Kidney glomerular epithelial cell (primary cell): Measurements from ENCODE around the gene HS3ST4.

ENCODE experiments used
- DNase-seq: peaks from one replicate; lab custom pipeline; 2025; lab: John Stamatoyannopoulos, UW

Gene HS3ST4

GRCh38 chr16:25823891-25824290 lies 132.1 kb downstream of the HS3ST4 start:
- no peak for DNase-seq

DNA sequence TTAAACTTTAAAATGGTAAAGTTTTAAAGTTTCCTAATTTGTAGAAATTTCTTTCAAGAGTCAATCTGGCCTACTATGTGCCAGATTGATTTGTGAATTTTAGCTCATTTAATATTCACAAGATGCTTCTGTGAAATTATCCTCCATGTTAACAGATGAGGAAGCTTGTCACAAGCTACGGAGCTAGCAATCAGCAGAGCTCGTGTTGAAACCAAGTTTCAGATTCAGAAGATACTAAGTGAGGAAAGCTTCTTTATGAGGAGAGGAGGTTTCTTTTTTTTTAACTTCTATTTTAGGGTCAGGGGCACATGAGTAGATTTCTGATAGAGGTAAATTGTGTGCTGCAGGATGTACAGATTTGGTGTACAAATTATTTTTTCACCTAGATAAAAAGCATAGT lies 135.9 kb downstream of the HS3ST4 start:
- no peak for DNase-seq

GRCh38 chr16:25828510-25828909 lies 136.8 kb downstream of the HS3ST4 start:
- DNase-seq: no peak

GRCh38 chr16:25832291-25832690 lies 140.5 kb downstream of the HS3ST4 start:
- DNase-seq: no peak

DNA sequence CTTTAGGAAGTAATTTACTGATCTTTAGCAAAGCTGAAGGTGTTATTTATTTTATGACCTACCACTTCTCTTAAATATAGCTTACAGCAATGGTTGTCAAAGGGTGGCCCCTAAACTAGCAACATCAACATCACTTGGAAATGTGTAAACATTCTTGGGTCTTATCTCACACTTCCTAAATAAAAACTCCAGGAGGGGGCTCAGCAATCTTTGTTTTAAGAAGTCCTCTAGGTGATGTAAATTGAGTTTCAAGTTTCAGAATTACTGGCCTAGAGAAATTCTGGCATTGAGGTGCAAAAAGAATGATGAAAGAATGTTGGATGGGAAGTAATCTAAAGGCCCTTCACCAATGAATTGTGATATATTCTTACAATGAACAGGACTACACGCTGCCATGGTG lies 142.3 kb downstream of the HS3ST4 start:
- no peak for DNase-seq

- no peak for DNase-seq
Observed at GRCh38 chr16:25835126-25835525, 143.4 kb downstream of the HS3ST4 start.

GRCh38 chr16:25838724-25839186 lies 147.0 kb downstream of the HS3ST4 start:
- peak; percentile 52 for DNase-seq

GRCh38 chr16:25841761-25842160 lies 150.0 kb downstream of the HS3ST4 start:
- no peak for DNase-seq

DNA sequence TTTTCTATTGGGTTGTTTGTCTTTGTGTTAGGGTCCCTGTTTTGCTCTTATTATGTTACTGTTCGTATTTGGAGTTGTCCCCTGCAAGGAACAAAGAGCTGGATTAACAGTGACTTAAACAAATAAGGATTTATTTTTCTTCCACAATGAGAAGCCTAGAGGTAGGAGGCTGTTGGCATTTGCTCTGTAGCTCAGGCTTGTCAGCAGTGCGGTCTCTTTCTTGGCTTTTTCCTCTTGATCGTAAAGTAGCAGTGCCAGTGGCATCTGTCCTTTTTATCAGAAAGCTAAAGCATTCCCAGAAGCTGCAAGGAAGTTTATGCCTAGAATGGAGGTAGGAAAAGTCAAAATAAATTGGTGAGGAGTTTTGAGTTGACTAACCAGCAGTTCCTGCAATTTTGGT lies 154.1 kb downstream of the HS3ST4 start:
- no peak for DNase-seq

- no peak for DNase-seq
Observed at GRCh38 chr16:25854141-25854540, 162.4 kb downstream of the HS3ST4 start.

GRCh38 chr16:25855063-25855462 lies 163.3 kb downstream of the HS3ST4 start:
- no peak for DNase-seq

DNA sequence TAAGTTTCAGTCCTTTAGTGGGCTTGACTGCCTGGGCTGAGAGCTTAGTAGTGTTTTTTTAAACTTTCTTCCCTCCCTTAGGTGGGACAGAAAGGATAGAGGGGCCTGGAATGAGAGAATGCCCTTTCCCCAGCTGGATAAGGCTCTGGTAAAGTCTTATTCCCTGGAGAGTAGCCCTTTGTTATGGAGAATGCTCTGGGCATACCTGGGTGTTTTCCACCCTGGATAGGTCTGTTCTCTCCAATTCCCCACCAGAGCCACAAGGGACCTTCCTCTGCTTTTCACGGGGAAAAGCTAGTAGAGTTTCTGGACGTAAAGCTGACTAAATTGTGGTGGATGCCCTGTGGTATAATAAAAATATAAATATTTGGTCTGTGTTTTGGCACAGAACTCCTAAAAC lies 164.1 kb downstream of the HS3ST4 start:
- DNase-seq: no peak

DNA sequence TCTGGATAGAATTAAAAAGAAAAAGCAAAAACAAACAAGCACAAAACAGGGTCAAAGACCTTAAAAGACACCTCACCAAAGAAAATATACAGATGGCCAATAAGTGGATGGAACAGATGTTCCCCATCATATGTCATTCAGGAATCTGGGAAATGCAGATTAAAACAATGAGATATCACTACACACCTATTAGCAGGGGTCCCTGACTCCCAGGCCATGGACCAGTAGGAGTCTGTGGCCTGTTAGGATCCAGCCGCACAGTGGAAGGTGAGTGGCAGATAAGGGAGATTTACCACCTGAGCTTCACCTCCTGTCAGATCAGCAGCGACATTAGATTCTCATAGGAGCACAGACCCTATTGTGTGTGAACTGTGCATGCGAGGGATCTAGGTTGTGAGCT lies 167.9 kb downstream of the HS3ST4 start:
- DNase-seq: no peak

DNA sequence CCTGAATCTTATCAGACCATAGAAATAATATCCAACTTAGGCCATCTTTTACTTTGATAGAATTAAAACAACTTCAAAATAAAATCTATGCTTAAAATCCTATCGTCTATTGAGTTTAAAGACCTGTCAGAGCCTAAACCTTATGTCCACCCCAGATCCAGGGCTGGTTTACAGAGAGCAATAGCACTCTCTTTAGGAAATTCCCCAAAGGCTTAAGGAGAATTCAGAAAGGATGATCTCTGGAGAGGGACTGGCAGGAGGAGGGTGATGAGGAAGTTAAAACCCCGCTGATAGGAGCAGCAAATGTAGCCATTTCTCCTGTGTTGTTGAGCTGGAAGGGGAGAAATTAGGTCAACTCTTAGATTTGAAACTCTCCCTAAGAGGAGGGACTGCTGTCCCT lies 175.3 kb downstream of the HS3ST4 start:
- DNase-seq: no peak

DNA sequence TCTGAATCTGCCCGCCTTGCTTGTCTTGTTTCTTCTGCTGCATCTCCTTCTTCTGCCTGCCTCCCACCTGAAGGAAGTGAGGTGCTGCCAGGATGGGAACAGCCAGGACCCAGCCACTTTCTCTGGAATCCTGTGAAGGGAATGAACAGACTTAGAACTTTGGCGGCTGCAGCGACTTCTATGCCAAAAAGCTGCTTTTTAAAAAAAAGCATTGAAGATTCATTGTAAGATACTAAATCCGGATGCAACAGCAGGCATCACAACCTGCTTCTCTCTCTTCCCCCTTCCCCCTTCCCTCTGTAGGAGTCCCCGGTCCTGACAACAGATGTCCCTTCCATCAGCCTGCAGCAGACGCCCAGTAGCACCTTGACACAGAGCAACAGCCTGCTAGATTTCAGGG lies 176.3 kb downstream of the HS3ST4 start:
- DNase-seq: no peak

GRCh38 chr16:25868706-25869370 lies 177.1 kb downstream of the HS3ST4 start:
- no peak for DNase-seq

GRCh38 chr16:25872369-25873070 lies 180.8 kb downstream of the HS3ST4 start:
- no peak for DNase-seq

- DNase-seq: no peak
Observed at GRCh38 chr16:25874196-25874595, 182.4 kb downstream of the HS3ST4 start.

DNA sequence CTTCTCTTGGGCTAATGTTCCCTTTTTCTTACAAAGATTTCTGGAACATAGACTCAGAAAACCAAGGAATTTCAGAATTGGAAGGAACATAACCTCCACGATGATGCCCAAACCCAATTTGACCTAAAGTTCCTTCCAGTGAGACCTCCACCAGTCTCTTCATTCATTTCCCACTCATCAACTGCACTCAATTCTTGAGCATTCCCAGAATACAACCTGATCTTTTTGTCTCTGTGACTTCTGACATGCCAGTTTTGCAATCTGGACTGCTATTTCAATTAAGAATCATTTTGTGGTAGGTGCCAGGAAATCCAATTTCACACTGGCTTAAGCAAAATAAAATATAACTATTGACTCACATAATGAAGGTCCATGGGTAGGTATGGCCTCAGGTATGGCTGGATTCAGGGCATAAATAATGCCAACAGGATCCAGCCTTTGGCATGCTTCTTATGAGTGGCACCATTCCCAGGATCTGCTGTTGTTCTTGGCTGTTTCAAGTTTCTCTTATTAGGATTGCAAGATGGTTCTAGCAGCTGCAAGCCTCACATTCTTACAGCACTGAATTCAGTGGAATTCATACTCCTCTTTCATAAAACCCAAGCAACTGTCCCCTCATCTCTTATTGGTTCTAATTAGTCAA lies 184.3 kb downstream of the HS3ST4 start:
- no peak for DNase-seq

DNA sequence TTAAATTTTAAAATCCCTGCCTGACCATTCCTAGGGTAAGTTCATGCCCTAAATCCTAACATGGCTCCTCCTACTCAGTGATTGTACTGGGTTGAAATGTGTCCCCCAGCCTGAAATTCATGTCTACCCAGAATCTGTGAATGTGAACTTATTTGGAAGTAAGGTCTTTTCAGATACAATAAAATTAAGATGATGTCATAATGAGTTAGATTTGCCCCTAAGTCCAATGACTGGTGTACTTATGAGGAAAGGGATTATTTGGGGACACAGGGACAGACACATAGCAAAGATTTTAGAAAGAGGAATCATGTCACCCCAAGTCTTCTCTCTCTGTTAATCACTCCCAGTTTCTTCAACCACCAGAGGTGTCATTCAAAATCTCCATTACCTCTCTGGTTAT lies 185.3 kb downstream of the HS3ST4 start:
- no peak for DNase-seq

- no peak for DNase-seq
Observed at GRCh38 chr16:25886598-25886997, 194.8 kb downstream of the HS3ST4 start.

- no peak for DNase-seq
Observed at GRCh38 chr16:25888868-25889267, 197.1 kb downstream of the HS3ST4 start.

- no peak for DNase-seq
Observed at GRCh38 chr16:25893332-25893731, 201.6 kb downstream of the HS3ST4 start.
